HepG2 (cell line): ENCODE data around the gene PCDHB7. TPM values are rescaled to one million over a fixed set of nuclear protein-coding genes. Genes with fewer than 3 reads are reported as not detected.
A peak's percentile ranks its signal among the peaks of the same experiment; 100 is the strongest.

ENCODE experiments used
- ATAC-seq: fragments of 200-7000 bp; cut with Tn5 transposase; 3 replicates; pipeline ENCODE4 v1.9.1; 2020; ENCODE audit warnings: mild to moderate bottlenecking, moderate library complexity
- BruUV-seq: library from RNA; stranded (reverse); fragments of 400-500 nt; replicated peaks from 2 replicates; lab custom pipeline; 2021; lab: Mats Ljungman, UMichigan
- CTCF ChIA-PET: fragments of 300-600 bp; formaldehyde crosslinking; extraction: SDS; loops from one replicate; lab custom pipeline; 2021; ENCODE audit warnings: low total read pairs, inconsistent platforms, low intra/inter-chr PET ratio; lab: Yijun Ruan, JAX
- POLR2A ChIA-PET: fragments of 350-600 bp; sonication (Branson Sonifier 250); formaldehyde crosslinking; loops from one replicate; lab custom pipeline; 2020; ENCODE audit warnings: antibody characterized with exemption, inconsistent platforms; lab: Yijun Ruan, JAX
- DNase-seq: peaks from one replicate; pipeline ENCODE4 v3.0.0-alpha.2; 2015; ENCODE audit warnings: low spot score
- FAIRE-seq: peaks from 3 replicates; lab custom pipeline; 2011; peaks lifted over from hg19 to GRCh38; lab: Jason Lieb, UNC
- H2AFZ ChIP-seq: one replicate; pipeline ENCODE4 v1.6.1; 2011; ENCODE audit warnings: low read length, inconsistent platforms
- H3K27ac ChIP-seq: fragments of 300-600 bp; 3 replicates; pipeline ENCODE4 v1.8.0; 2011; ENCODE audit warnings: mixed run types, mild to moderate bottlenecking, mixed read lengths, low read length, inconsistent platforms; ENCODE audit not compliant: insufficient read depth; ENCODE audit errors: extremely low read length
- H3K27me3 ChIP-seq, 2 experiments: fragments of 200-600 bp in 1 of 2; 2 replicates in 1 of 2; 3 replicates in 1 of 2; pipeline versions ENCODE4 v1.6.0 to v1.8.0; 2011; ENCODE audit warnings: low read length in 2 of 2, mild to moderate bottlenecking in 2 of 2, moderate library complexity in 2 of 2, inconsistent platforms in 1 of 2; ENCODE audit not compliant: insufficient read depth in 2 of 2, control insufficient read depth in 1 of 2
- H3K36me3 ChIP-seq, 2 experiments: fragments of 200-600 bp in 1 of 2; replicated peaks in 1 of 2; 2 replicates in 1 of 2; 3 replicates in 1 of 2; pipeline versions ENCODE4 v1.5.1 to v1.8.0; 2011; ENCODE audit warnings: low read length in 2 of 2, inconsistent platforms in 1 of 2; ENCODE audit not compliant: insufficient read depth in 2 of 2, control insufficient read depth in 1 of 2
- H3K4me1 ChIP-seq: 2 replicates; pipeline ENCODE4 v1.5.1; 2012; ENCODE audit warnings: low read length, inconsistent platforms; ENCODE audit not compliant: insufficient read depth
- H3K4me2 ChIP-seq: 2 replicates; pipeline ENCODE4 v1.6.0; 2011; ENCODE audit warnings: low read depth, low read length, inconsistent platforms
- H3K4me3 ChIP-seq, 3 experiments: fragments of 200-600 bp in 1 of 3; sonication (generic), shearing (Covaris generic) in 1 of 3; replicated peaks in 1 of 3; 2 replicates each; pipeline ENCODE4 v1.5.1; 2011 to 2016; ENCODE audit warnings: low read length in 3 of 3, inconsistent platforms in 2 of 3, low read depth in 2 of 3, mild to moderate bottlenecking in 2 of 3, control low read depth in 1 of 3, mixed read lengths in 1 of 3; ENCODE audit not compliant: insufficient read depth in 1 of 3
- H3K79me2 ChIP-seq: one replicate; pipeline ENCODE4 v1.6.1; 2011; ENCODE audit warnings: low read length, inconsistent platforms; ENCODE audit not compliant: insufficient read depth
- H3K9ac ChIP-seq: 2 replicates; pipeline ENCODE4 v1.6.0; 2011; ENCODE audit warnings: mild to moderate bottlenecking, low read depth, low read length, inconsistent platforms; ENCODE audit not compliant: insufficient read depth
- H3K9me3 ChIP-seq: 2 replicates; pipeline ENCODE4 v1.5.1; 2012; ENCODE audit warnings: mild to moderate bottlenecking, low read length
- H4K20me1 ChIP-seq: 2 replicates; pipeline ENCODE4 v1.6.0; 2011; ENCODE audit warnings: inconsistent platforms, mild to moderate bottlenecking, low read length, moderate library complexity; ENCODE audit not compliant: insufficient read depth
- ERF ChIP-seq: IDR thresholded peaks from 2 replicates; pipeline ENCODE4 v1.6.1; 2018; ENCODE audit warnings: missing biosample characterization, missing genetic modification reagents
- HMG20B ChIP-seq: conservative IDR thresholded peaks from 2 replicates; pipeline ENCODE4 v1.6.1; 2016; ENCODE audit warnings: missing genetic modification reagents, missing compliant biosample characterization
- MAZ ChIP-seq, 2 experiments: sonication (generic) in 1 of 2; formaldehyde crosslinking in 1 of 2; IDR thresholded peaks; 2 replicates each; pipeline versions ENCODE4 v1.5.0 to v1.6.1; 2012 to 2020; ENCODE audit warnings: low read depth in 2 of 2, mild to moderate bottlenecking in 2 of 2, borderline replicate concordance in 1 of 2, improper control_type of control experiment in 1 of 2, low read length in 1 of 2, missing genetic modification reagents in 1 of 2, moderate library complexity in 1 of 2
- SP140L ChIP-seq: sonication (generic); formaldehyde crosslinking; IDR thresholded peaks from 2 replicates; pipeline ENCODE4 v1.4.0; 2020; ENCODE audit warnings: missing genetic modification reagents, borderline replicate concordance
- STAG1 ChIP-seq: sonication (generic); formaldehyde crosslinking; IDR thresholded peaks from 2 replicates; pipeline ENCODE4 v1.4.0; 2020; ENCODE audit warnings: missing genetic modification reagents
- ZNF556 ChIP-seq: sonication (generic); formaldehyde crosslinking; IDR thresholded peaks from 2 replicates; pipeline ENCODE4 v1.4.0; 2020; ENCODE audit warnings: mild to moderate bottlenecking, missing genetic modification reagents, borderline replicate concordance
- ZNF792 ChIP-seq: IDR thresholded peaks from 2 replicates; pipeline ENCODE4 v1.6.1; 2016
- WGBS: methylation state at CpG from one replicate; pipeline ENCODE4 v1.1.6; 2017; ENCODE audit warnings: low lambda C conversion rate; 5-methylcytosine and 5-hydroxymethylcytosine counted together
- in situ Hi-C: cut with HindIII; loops from 2 replicates; pipeline ENCODE4 v1.10.0; 2017; ENCODE audit warnings: low pct_unique_long_range_greater_than_20kb; ENCODE audit not compliant: extremely low pct_ligation_motif_present
- intact Hi-C: fragments of 100-400 bp; cut with micrococcal nuclease; formaldehyde crosslinking; loops from one replicate; pipeline ENCODE4 v1.10.0; 2022; ENCODE audit not compliant: unreplicated experiment
- polyA plus RNA-seq, 8 experiments: library from polyadenylated mRNA; depleted of rRNA in 3 of 8; stranded (reverse) in 7 of 8; unstranded in 1 of 8; fragments of >200 nt; fragmentation: Illumina TruSeq in 4 of 8; extraction: Trizol in 4 of 8; gene quantifications; 2 replicates each; pipeline versions ENCODE4 v1.2.1 to v1.2.3, GENCODE V29; 2011 to 2016; ENCODE audit warnings: low read depth in 4 of 8, missing spikeins in 1 of 8, mixed read lengths in 1 of 8; ENCODE audit not compliant: insufficient read depth in 1 of 8
- total RNA-seq, 5 experiments: library from RNA; depleted of rRNA; stranded (reverse); fragments of >200 nt; fragmentation: Illumina TruSeq; extraction: Trizol; gene quantifications; 2 replicates each; pipeline ENCODE4 v1.2.3, GENCODE V29; 2016; ENCODE audit warnings: low read depth in 1 of 5
- TF ChIP-seq, protein P1 (sequence below): IDR thresholded peaks from 2 replicates; pipeline ENCODE4 v1.6.1; 2016; ENCODE audit warnings: low read depth, borderline replicate concordance
- TF ChIP-seq, protein P2 (sequence below): sonication (generic); formaldehyde crosslinking; IDR thresholded peaks from 2 replicates; pipeline ENCODE4 v1.4.0; 2020; ENCODE audit warnings: missing genetic modification reagents
- TF ChIP-seq, protein P3 (sequence below): sonication (generic); formaldehyde crosslinking; IDR thresholded peaks from 2 replicates; pipeline ENCODE4 v1.9.0; 2021; ENCODE audit warnings: missing genetic modification reagents, borderline replicate concordance
- TF ChIP-seq, protein P4 (sequence below): sonication (generic); formaldehyde crosslinking; IDR thresholded peaks from 2 replicates; pipeline ENCODE4 v1.5.0; 2020; ENCODE audit warnings: mild to moderate bottlenecking, missing genetic modification reagents, moderate library complexity
- TF ChIP-seq, protein P5 (sequence below): sonication (generic); formaldehyde crosslinking; IDR thresholded peaks from 2 replicates; pipeline ENCODE4 v1.5.0; 2020; ENCODE audit warnings: missing genetic modification reagents
- TF ChIP-seq, protein P6 (sequence below): IDR thresholded peaks from 2 replicates; pipeline ENCODE4 v1.6.1; 2012; ENCODE audit warnings: low read depth, low read length, improper control_type of control experiment

PCDHB7 gene
- total and polyA plus RNA-seq, 2 of the 13 experiments (the other 11 are each of a cell fraction or from before 2014, with no cell fraction given): 0.02 to 0.03 TPM

DNA sequence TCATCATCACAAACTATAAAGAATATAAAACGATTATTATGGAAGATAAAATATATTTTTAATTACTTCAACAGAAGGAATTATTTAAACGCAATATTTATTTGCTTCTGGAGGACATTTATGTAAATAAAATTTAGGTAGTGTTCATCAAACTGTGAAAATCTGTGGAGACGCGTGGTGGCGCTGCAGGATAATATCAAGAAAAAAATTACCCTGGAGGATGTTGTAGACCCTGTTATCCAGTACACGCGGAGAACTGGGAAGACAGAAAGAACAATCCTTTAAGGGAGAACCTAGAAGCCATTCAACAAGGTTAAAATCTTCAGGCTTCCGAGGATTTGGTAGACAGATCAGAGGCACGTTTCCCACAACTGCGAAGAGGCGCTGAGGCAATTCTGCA, 36.0 kb downstream of the PCDHB7 start, which contains the start of gene PCDHB12:
Gene PCDHB12, plus strand, starts transcription at position 242 of the 400 bp plus-strand sequence. CDS start 189 bp downstream, outside the sequence.
- Histone ChIP-seq H3K9ac (no peak within 1 kb of the TSS), H3K79me2 (no peaks in the 10 kb centered on the region), H3K4me1 (peaks cover 9% of the 10 kb centered on the region; the same call in 1 of the 2 replicates), H2AFZ (no peak within 1 kb of the TSS), H4K20me1 (no peaks in the 10 kb centered on the region), H3K9me3 (no peaks in the 10 kb centered on the region), H3K36me3 (no peaks in the 10 kb centered on the region), H3K27me3 (no peaks in the 10 kb centered on the region), H3K27ac (no peak within 1 kb of the TSS), H3K4me2 (peak within 1 kb of the TSS; percentile 51), H3K4me3 (no peak within 1 kb of the TSS)
- ATAC-seq (peak; percentile 37; the same call in 2 of the 3 replicates), FAIRE-seq (no peak), DNase-seq (peak; percentile 12)
- 2% methylated on average over 11 of the region's 11 CpGs for WGBS
- CTCF ChIA-PET: interaction anchor here (1.1 to 1.3 kb wide), 2 partner anchors 349 to 356 kb away, joined by 3 to 4 read pairs; no protein-coding TSS in a partner anchor
- no peak for TF ChIP-seq HMG20B (CRISPR knock-in tag)
- TF ChIP-seq, protein P1, sequence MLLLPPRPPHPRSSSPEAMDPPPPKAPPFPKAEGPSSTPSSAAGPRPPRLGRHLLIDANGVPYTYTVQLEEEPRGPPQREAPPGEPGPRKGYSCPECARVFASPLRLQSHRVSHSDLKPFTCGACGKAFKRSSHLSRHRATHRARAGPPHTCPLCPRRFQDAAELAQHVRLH (CRISPR knock-in tag): no peak
- TF ChIP-seq, protein P2, sequence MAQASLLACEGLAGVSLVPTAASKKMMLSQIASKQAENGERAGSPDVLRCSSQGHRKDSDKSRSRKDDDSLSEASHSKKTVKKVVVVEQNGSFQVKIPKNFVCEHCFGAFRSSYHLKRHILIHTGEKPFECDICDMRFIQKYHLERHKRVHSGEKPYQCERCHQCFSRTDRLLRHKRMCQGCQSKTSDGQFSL: no peak
- TF ChIP-seq ZNF556 (CRISPR knock-in tag): no peak
- peak; percentile 21; the same call in 1 of the 2 replicates for TF ChIP-seq STAG1 (CRISPR knock-in tag)
- TF ChIP-seq, protein P3, sequence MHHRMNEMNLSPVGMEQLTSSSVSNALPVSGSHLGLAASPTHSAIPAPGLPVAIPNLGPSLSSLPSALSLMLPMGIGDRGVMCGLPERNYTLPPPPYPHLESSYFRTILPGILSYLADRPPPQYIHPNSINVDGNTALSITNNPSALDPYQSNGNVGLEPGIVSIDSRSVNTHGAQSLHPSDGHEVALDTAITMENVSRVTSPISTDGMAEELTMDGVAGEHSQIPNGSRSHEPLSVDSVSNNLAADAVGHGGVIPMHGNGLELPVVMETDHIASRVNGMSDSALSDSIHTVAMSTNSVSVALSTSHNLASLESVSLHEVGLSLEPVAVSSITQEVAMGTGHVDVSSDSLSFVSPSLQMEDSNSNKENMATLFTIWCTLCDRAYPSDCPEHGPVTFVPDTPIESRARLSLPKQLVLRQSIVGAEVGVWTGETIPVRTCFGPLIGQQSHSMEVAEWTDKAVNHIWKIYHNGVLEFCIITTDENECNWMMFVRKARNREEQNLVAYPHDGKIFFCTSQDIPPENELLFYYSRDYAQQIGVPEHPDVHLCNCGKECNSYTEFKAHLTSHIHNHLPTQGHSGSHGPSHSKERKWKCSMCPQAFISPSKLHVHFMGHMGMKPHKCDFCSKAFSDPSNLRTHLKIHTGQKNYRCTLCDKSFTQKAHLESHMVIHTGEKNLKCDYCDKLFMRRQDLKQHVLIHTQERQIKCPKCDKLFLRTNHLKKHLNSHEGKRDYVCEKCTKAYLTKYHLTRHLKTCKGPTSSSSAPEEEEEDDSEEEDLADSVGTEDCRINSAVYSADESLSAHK (CRISPR knock-in tag): no peak
- TF ChIP-seq, protein P4, sequence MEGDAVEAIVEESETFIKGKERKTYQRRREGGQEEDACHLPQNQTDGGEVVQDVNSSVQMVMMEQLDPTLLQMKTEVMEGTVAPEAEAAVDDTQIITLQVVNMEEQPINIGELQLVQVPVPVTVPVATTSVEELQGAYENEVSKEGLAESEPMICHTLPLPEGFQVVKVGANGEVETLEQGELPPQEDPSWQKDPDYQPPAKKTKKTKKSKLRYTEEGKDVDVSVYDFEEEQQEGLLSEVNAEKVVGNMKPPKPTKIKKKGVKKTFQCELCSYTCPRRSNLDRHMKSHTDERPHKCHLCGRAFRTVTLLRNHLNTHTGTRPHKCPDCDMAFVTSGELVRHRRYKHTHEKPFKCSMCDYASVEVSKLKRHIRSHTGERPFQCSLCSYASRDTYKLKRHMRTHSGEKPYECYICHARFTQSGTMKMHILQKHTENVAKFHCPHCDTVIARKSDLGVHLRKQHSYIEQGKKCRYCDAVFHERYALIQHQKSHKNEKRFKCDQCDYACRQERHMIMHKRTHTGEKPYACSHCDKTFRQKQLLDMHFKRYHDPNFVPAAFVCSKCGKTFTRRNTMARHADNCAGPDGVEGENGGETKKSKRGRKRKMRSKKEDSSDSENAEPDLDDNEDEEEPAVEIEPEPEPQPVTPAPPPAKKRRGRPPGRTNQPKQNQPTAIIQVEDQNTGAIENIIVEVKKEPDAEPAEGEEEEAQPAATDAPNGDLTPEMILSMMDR: peak; percentile 44
- TF ChIP-seq, protein P5, sequence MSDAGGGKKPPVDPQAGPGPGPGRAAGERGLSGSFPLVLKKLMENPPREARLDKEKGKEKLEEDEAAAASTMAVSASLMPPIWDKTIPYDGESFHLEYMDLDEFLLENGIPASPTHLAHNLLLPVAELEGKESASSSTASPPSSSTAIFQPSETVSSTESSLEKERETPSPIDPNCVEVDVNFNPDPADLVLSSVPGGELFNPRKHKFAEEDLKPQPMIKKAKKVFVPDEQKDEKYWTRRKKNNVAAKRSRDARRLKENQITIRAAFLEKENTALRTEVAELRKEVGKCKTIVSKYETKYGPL (CRISPR knock-in tag): no peak
- no peak for TF ChIP-seq ZNF792 (CRISPR knock-in tag)
- TF ChIP-seq, protein P6, sequence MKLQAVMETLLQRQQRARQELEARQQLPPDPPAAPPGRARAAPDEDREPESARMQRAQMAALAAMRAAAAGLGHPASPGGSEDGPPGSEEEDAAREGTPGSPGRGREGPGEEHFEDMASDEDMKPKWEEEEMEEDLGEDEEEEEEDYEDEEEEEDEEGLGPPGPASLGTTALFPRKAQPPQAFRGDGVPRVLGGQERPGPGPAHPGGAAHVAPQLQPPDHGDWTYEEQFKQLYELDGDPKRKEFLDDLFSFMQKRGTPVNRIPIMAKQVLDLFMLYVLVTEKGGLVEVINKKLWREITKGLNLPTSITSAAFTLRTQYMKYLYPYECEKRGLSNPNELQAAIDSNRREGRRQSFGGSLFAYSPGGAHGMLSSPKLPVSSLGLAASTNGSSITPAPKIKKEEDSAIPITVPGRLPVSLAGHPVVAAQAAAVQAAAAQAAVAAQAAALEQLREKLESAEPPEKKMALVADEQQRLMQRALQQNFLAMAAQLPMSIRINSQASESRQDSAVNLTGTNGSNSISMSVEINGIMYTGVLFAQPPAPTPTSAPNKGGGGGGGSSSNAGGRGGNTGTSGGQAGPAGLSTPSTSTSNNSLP: peak; percentile 73; the same call in 1 of the 2 replicates
- no peak for TF ChIP-seq MAZ (IDR thresholded peaks at IDR 0.05; ENCODE audit: borderline replicate concordance, low read depth, low read length)
- no peak for TF ChIP-seq MAZ (CRISPR knock-in tag; IDR thresholded peaks at IDR 0.05; ENCODE audit: low read depth)
- TF ChIP-seq SP140L (CRISPR knock-in tag): no peak
- no peak for TF ChIP-seq ERF
- no TSS peak for BruUV-seq
- in situ Hi-C loops: no loop called here
- intact Hi-C loops: no loop called here
- POLR2A ChIA-PET: no interaction called here
